SK-N-SH (cell line): Measurements from ENCODE around the gene C7.

ENCODE experiments used
- CTCF ChIP-seq: fragments of 200-600 bp; sonication (generic); IDR thresholded peaks from 2 replicates; pipeline ENCODE4 v1.6.1; 2017; ENCODE audit warnings: antibody characterized with exemption, mild to moderate bottlenecking, moderate library complexity
- IRF3 ChIP-seq: fragments of 150-350 bp; IDR thresholded peaks from 2 replicates; pipeline ENCODE4 v1.6.1; 2016; ENCODE audit warnings: mild to moderate bottlenecking, low read depth, low read length
- MXI1 ChIP-seq: IDR thresholded peaks from 2 replicates; pipeline ENCODE4 v1.6.1; 2012; ENCODE audit warnings: mild to moderate bottlenecking, low read depth, low read length, improper control_type of control experiment
- NRF1 ChIP-seq: IDR thresholded peaks from 2 replicates; pipeline ENCODE4 v1.6.1; 2012; ENCODE audit warnings: low read depth, mild to moderate bottlenecking, low read length

GRCh38 chr5:40958811-40959210 lies 49.5 kb downstream of the C7 start:
- TF ChIP-seq MXI1: no peak
- TF ChIP-seq CTCF: no peak
- no peak for TF ChIP-seq NRF1
- TF ChIP-seq IRF3: no peak
